MM.1S (cell line): ENCODE results near the gene CABP7.
A peak's percentile ranks its signal among the peaks of the same experiment; 100 is the strongest.

ENCODE experiments used
- EZH2 ChIP-seq: fragments of 300-600 bp; sonication (generic); optimal IDR thresholded peaks from 2 replicates; pipeline ENCODE3; 2017; ENCODE audit warnings: low read depth, mild to moderate bottlenecking, antibody characterized with exemption, low read length, mixed read lengths
- EZH2phosphoT487 ChIP-seq: fragments of 300-600 bp; sonication (generic); IDR thresholded peaks from 2 replicates; pipeline ENCODE4 v1.6.1; 2018; ENCODE audit warnings: antibody characterized with exemption, low read length
- TF ChIP-seq, protein P1 (sequence below): fragments of 300-600 bp; sonication (generic); IDR thresholded peaks from 2 replicates; pipeline ENCODE4 v1.5.1; 2016; ENCODE audit warnings: antibody characterized with exemption, low read length, mixed read lengths

DNA sequence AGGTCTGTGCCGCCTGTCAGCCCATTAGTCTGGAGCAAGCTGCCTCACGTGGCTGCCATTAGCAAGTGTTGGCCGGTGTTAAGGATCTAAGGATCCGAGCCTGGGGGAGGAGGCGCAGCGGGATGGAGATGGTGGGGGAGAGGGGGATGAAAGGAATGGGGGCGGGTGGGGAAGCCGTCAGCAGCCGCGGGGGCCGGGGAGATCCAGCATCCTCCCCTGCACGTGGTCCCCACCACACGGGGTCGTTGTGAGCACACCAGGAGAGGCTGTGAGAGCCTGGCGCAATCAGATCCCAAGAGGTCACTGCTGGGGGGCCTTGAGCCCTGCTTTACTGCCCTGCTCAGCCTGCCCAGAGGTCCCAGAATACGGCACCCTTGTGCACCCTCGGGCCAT lies 7.3 kb downstream of the CABP7 start:
- TF ChIP-seq, protein P1, sequence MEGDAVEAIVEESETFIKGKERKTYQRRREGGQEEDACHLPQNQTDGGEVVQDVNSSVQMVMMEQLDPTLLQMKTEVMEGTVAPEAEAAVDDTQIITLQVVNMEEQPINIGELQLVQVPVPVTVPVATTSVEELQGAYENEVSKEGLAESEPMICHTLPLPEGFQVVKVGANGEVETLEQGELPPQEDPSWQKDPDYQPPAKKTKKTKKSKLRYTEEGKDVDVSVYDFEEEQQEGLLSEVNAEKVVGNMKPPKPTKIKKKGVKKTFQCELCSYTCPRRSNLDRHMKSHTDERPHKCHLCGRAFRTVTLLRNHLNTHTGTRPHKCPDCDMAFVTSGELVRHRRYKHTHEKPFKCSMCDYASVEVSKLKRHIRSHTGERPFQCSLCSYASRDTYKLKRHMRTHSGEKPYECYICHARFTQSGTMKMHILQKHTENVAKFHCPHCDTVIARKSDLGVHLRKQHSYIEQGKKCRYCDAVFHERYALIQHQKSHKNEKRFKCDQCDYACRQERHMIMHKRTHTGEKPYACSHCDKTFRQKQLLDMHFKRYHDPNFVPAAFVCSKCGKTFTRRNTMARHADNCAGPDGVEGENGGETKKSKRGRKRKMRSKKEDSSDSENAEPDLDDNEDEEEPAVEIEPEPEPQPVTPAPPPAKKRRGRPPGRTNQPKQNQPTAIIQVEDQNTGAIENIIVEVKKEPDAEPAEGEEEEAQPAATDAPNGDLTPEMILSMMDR = peak; percentile 28
- TF ChIP-seq EZH2phosphoT487 (no peak), EZH2 (no peak)
